DOHH2 (cell line): Measurements from ENCODE around the gene ATP6V0D1.

Source experiments
- H3F3A ChIP-seq: fragments of 200-600 bp; sonication (generic), shearing (Covaris generic); 2 replicates; pipeline ENCODE4 v1.6.0; 2016; ENCODE audit warnings: antibody characterized with exemption, mild to moderate bottlenecking; ENCODE audit not compliant: control insufficient read depth, insufficient read depth
- H3K27ac ChIP-seq: fragments of 200-600 bp; sonication (generic); 2 replicates; pipeline ENCODE4 v1.5.1; 2014; ENCODE audit warnings: low read depth, mild to moderate bottlenecking, low read length, moderate library complexity
- H3K27me3 ChIP-seq: fragments of 200-600 bp; sonication (generic); 2 replicates; pipeline ENCODE4 v1.6.1; 2014; ENCODE audit warnings: mild to moderate bottlenecking, low read length, mixed read lengths; ENCODE audit not compliant: control insufficient read depth
- H3K36me3 ChIP-seq: fragments of 200-600 bp; sonication (generic); 2 replicates; pipeline ENCODE4 v1.6.1; 2014; ENCODE audit warnings: mild to moderate bottlenecking, low read length, moderate library complexity, mixed read lengths; ENCODE audit not compliant: control insufficient read depth
- H3K4me1 ChIP-seq: fragments of 200-600 bp; sonication (generic); 2 replicates; pipeline ENCODE4 v1.6.1; 2014; ENCODE audit warnings: mild to moderate bottlenecking, low read length, mixed read lengths; ENCODE audit not compliant: control insufficient read depth
- H3K4me2 ChIP-seq: fragments of 200-600 bp; sonication (generic); 2 replicates; pipeline ENCODE4 v1.6.0; 2014; ENCODE audit warnings: mild to moderate bottlenecking, low read length, moderate library complexity
- H3K4me3 ChIP-seq: fragments of 200-600 bp; sonication (generic); 2 replicates; pipeline ENCODE4 v1.5.1; 2014; ENCODE audit warnings: mild to moderate bottlenecking, low read length, mixed read lengths
- H3K79me2 ChIP-seq: fragments of 200-600 bp; sonication (generic); 2 replicates; pipeline ENCODE4 v1.6.1; 2014; ENCODE audit warnings: mild to moderate bottlenecking, low read length, mixed read lengths; ENCODE audit not compliant: control insufficient read depth
- H3K9me2 ChIP-seq: fragments of 200-600 bp; sonication (generic); replicated peaks from 2 replicates; pipeline ENCODE4 v1.6.1; 2014; ENCODE audit warnings: mild to moderate bottlenecking, low read length, mixed read lengths; ENCODE audit not compliant: control insufficient read depth
- H3K9me3 ChIP-seq: fragments of 200-600 bp; sonication (generic); 2 replicates; pipeline ENCODE4 v1.6.1; 2014; ENCODE audit warnings: antibody characterized with exemption, low read length, mixed read lengths; ENCODE audit not compliant: control insufficient read depth, insufficient read depth
- H4K20me1 ChIP-seq: fragments of 200-600 bp; sonication (generic); 2 replicates; pipeline ENCODE4 v1.6.0; 2014; ENCODE audit warnings: low read depth, mild to moderate bottlenecking, antibody characterized with exemption, low read length, moderate library complexity; ENCODE audit not compliant: control insufficient read depth, insufficient read depth
- CTCF ChIP-seq: fragments of 200-600 bp; sonication (generic); IDR thresholded peaks from one replicate; pipeline ENCODE4 v1.5.1; 2014; ENCODE audit warnings: antibody characterized with exemption, mild to moderate bottlenecking, low read depth, low read length; ENCODE audit not compliant: poor library complexity, severe bottlenecking
- EZH2phosphoT487 ChIP-seq: fragments of 200-600 bp; sonication (generic); IDR thresholded peaks from 2 replicates; pipeline ENCODE4 v1.6.1; 2017; ENCODE audit warnings: borderline replicate concordance, mild to moderate bottlenecking, antibody characterized with exemption, low read length, moderate library complexity, mixed read lengths

The ATP6V0D1 gene

GRCh38 chr16:67395105-67395457, 85.9 kb downstream of the ATP6V0D1 start:
- H3K4me3 ChIP-seq, result no peak overlapping the region
- TF ChIP-seq CTCF, result no peak
- TF ChIP-seq EZH2phosphoT487, result no peak
- H3K9me3 ChIP-seq, result no peaks in the 10 kb centered on the region
- H3K36me3 ChIP-seq, result no peaks in the 10 kb centered on the region
- no peaks in the 10 kb centered on the region for H3K9me2 ChIP-seq
- no peaks in the 10 kb centered on the region for H4K20me1 ChIP-seq
- H3F3A ChIP-seq, result no peaks in the 10 kb centered on the region
- H3K4me1 ChIP-seq, result no peaks in the 10 kb centered on the region
- no peak overlapping the region for H3K27ac ChIP-seq
- H3K79me2 ChIP-seq, result no peaks in the 10 kb centered on the region
- peaks cover 22% of the 10 kb centered on the region for H3K27me3 ChIP-seq
- H3K4me2 ChIP-seq, result no peak overlapping the region

GRCh38 chr16:67394155-67395104, 86.5 kb downstream of the ATP6V0D1 start:
- Histone ChIP-seq H3K79me2 (no peaks in the 10 kb centered on the region), H3K27me3 (peaks cover 22% of the 10 kb centered on the region), H3F3A (no peaks in the 10 kb centered on the region), H4K20me1 (no peaks in the 10 kb centered on the region), H3K4me2 (no peak overlapping the region), H3K36me3 (no peaks in the 10 kb centered on the region), H3K9me3 (no peaks in the 10 kb centered on the region), H3K9me2 (no peaks in the 10 kb centered on the region), H3K27ac (no peak overlapping the region), H3K4me1 (no peaks in the 10 kb centered on the region), H3K4me3 (no peak overlapping the region)
- TF ChIP-seq EZH2phosphoT487 (peak; percentile 40; the same call in 1 of the 2 replicates), CTCF (no peak)

GRCh38 chr16:67393788-67394154, 87.2 kb downstream of the ATP6V0D1 start:
- H3K4me1 ChIP-seq, result no peaks in the 10 kb centered on the region
- peaks cover 22% of the 10 kb centered on the region for H3K27me3 ChIP-seq
- no peaks in the 10 kb centered on the region for H3K9me3 ChIP-seq
- H4K20me1 ChIP-seq, result no peaks in the 10 kb centered on the region
- no peaks in the 10 kb centered on the region for H3K36me3 ChIP-seq
- no peaks in the 10 kb centered on the region for H3F3A ChIP-seq
- TF ChIP-seq EZH2phosphoT487, result no peak
- no peak for TF ChIP-seq CTCF
- no peak overlapping the region for H3K27ac ChIP-seq
- H3K9me2 ChIP-seq, result no peaks in the 10 kb centered on the region
- no peaks in the 10 kb centered on the region for H3K79me2 ChIP-seq
- H3K4me2 ChIP-seq, result no peak overlapping the region
- H3K4me3 ChIP-seq, result no peak overlapping the region
